PC-9 (cell line): ENCODE measurements around the gene GIT1.

Source experiments
- CTCF ChIP-seq: fragments of 200-600 bp; sonication (generic); conservative IDR thresholded peaks from 2 replicates; pipeline ENCODE4 v1.6.1; 2017; ENCODE audit warnings: mixed run types, antibody characterized with exemption, mild to moderate bottlenecking, moderate library complexity
- EZH2 ChIP-seq: fragments of 200-600 bp; sonication (generic); IDR thresholded peaks from 2 replicates; pipeline ENCODE4 v1.8.0; 2017; ENCODE audit warnings: antibody characterized with exemption, low read depth

DNA sequence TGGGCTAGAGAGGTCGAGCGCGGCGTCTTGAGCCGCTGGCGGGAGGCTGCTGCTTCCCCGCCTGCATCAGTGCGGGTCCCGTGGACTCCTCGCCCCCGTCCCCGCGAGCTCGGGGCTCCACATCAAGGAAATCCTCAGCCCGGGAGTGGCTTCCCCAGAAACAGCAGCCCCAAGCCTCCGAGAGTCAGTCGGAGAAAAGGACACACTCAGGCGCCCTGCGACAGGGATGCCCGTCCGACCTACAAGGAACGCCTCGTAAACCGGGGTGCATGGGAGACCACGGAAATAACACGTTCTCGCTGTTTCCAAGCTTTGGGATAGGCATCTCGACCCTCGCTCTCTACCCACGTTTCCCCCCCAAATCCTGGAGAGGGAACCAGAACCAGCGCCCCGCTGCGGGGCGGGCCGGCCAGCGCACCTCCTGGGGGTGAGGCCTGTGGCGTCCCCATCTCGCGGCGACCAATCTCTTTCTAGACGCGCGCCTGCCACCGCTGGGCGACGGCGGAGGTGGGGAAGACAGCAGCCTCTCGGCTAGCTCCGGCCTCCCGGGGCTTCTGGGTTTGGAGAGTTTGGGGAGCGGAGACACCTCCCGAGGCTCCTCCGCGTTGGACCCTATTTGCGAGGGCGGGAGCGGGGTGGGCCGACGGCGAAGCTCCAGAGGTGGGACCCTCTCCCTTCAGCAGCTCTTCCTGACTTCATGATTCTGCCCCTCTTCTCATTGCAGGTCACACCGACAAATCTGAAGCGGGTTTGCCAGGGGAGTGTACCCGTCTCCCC is 21.7 kb downstream of the GIT1 start:
- TF ChIP-seq CTCF (no peak; the same call in 1 of the 2 replicates), EZH2 (no peak)
